ENCODE measurements around the gene HPSE2.
"Not testable (repeated sequence)": the region's sequence is repeated elsewhere in the genome, so short reads cannot be mapped to it uniquely, and the experiment has no call there.

Gene HPSE2

GRCh38 chr10:99002392-99002791 is 233.3 kb downstream of the HPSE2 start:
- Mint-ChIP-seq H3K36me3 (ENCODE audit: low read depth) (no peaks in the 10 kb centered on the region), H3K27ac (no peak overlapping the region), H3K27me3 (ENCODE audit: low read depth) (no peaks in the 10 kb centered on the region), H3K4me3 (no peak overlapping the region), H3K4me1 (ENCODE audit: low read depth) (no peaks in the 10 kb centered on the region), H3K9me3 (peaks cover 21% of the 10 kb centered on the region)

GRCh38 chr10:98997596-98997995 is 238.1 kb downstream of the HPSE2 start:
- no peaks in the 10 kb centered on the region for H3K4me1 Mint-ChIP-seq (ENCODE audit: low read depth)
- no peaks in the 10 kb centered on the region for H3K9me3 Mint-ChIP-seq
- no peaks in the 10 kb centered on the region for H3K27me3 Mint-ChIP-seq (ENCODE audit: low read depth)
- no peak overlapping the region for H3K27ac Mint-ChIP-seq
- H3K36me3 Mint-ChIP-seq (ENCODE audit: low read depth): no peaks in the 10 kb centered on the region
- H3K4me3 Mint-ChIP-seq: no peak overlapping the region

- no peaks in the 10 kb centered on the region for H3K4me1 Mint-ChIP-seq (ENCODE audit: low read depth)
- H3K9me3 Mint-ChIP-seq: no peaks in the 10 kb centered on the region
- H3K36me3 Mint-ChIP-seq (ENCODE audit: low read depth): no peaks in the 10 kb centered on the region
- H3K27ac Mint-ChIP-seq: no peak overlapping the region
- H3K4me3 Mint-ChIP-seq: no peak overlapping the region
- no peaks in the 10 kb centered on the region for H3K27me3 Mint-ChIP-seq (ENCODE audit: low read depth)
These were observed 241.6 kb downstream of the HPSE2 start for GRCh38 chr10:98994030-98994429.

- not testable (repeated sequence) for H3K27ac Mint-ChIP-seq; H3K9me3 Mint-ChIP-seq; H3K4me3 Mint-ChIP-seq; H3K27me3 Mint-ChIP-seq (ENCODE audit: low read depth); H3K36me3 Mint-ChIP-seq (ENCODE audit: low read depth); H3K4me1 Mint-ChIP-seq (ENCODE audit: low read depth)
These were observed 251.9 kb downstream of the HPSE2 start for GRCh38 chr10:98983751-98984150.

GRCh38 chr10:98980353-98980752 is 255.3 kb downstream of the HPSE2 start:
- H3K4me1 Mint-ChIP-seq (ENCODE audit: low read depth): no peaks in the 10 kb centered on the region
- no peaks in the 10 kb centered on the region for H3K9me3 Mint-ChIP-seq
- no peaks in the 10 kb centered on the region for H3K27me3 Mint-ChIP-seq (ENCODE audit: low read depth)
- H3K36me3 Mint-ChIP-seq (ENCODE audit: low read depth): no peaks in the 10 kb centered on the region
- no peak overlapping the region for H3K27ac Mint-ChIP-seq
- H3K4me3 Mint-ChIP-seq: no peak overlapping the region

- Mint-ChIP-seq H3K27me3 (ENCODE audit: low read depth) (no peaks in the 10 kb centered on the region), H3K36me3 (ENCODE audit: low read depth) (no peaks in the 10 kb centered on the region), H3K4me1 (ENCODE audit: low read depth) (no peaks in the 10 kb centered on the region), H3K4me3 (no peak overlapping the region), H3K9me3 (no peaks in the 10 kb centered on the region), H3K27ac (no peak overlapping the region)
These were observed 264.2 kb downstream of the HPSE2 start for GRCh38 chr10:98971464-98971863.

GRCh38 chr10:98967601-98968000 is 268.1 kb downstream of the HPSE2 start:
- H3K27me3 Mint-ChIP-seq (ENCODE audit: low read depth): no peaks in the 10 kb centered on the region
- no peaks in the 10 kb centered on the region for H3K4me1 Mint-ChIP-seq (ENCODE audit: low read depth)
- H3K4me3 Mint-ChIP-seq: no peak overlapping the region
- no peaks in the 10 kb centered on the region for H3K36me3 Mint-ChIP-seq (ENCODE audit: low read depth)
- H3K27ac Mint-ChIP-seq: no peak overlapping the region
- no peaks in the 10 kb centered on the region for H3K9me3 Mint-ChIP-seq

- Mint-ChIP-seq H3K27me3 (ENCODE audit: low read depth) (no peaks in the 10 kb centered on the region), H3K9me3 (no peaks in the 10 kb centered on the region), H3K4me3 (no peak overlapping the region), H3K4me1 (ENCODE audit: low read depth) (no peaks in the 10 kb centered on the region), H3K36me3 (ENCODE audit: low read depth) (no peaks in the 10 kb centered on the region), H3K27ac (no peak overlapping the region)
These were observed 272.0 kb downstream of the HPSE2 start for GRCh38 chr10:98963608-98964007.

- no peaks in the 10 kb centered on the region for H3K27me3 Mint-ChIP-seq (ENCODE audit: low read depth)
- H3K36me3 Mint-ChIP-seq (ENCODE audit: low read depth): no peaks in the 10 kb centered on the region
- H3K27ac Mint-ChIP-seq: no peak overlapping the region
- H3K4me1 Mint-ChIP-seq (ENCODE audit: low read depth): no peaks in the 10 kb centered on the region
- H3K4me3 Mint-ChIP-seq: no peak overlapping the region
- no peaks in the 10 kb centered on the region for H3K9me3 Mint-ChIP-seq
These were observed 276.3 kb downstream of the HPSE2 start for GRCh38 chr10:98959379-98959778.

GRCh38 chr10:98957801-98958200 is 277.9 kb downstream of the HPSE2 start:
- no peaks in the 10 kb centered on the region for H3K36me3 Mint-ChIP-seq (ENCODE audit: low read depth)
- no peak overlapping the region for H3K27ac Mint-ChIP-seq
- H3K27me3 Mint-ChIP-seq (ENCODE audit: low read depth): no peaks in the 10 kb centered on the region
- H3K9me3 Mint-ChIP-seq: no peaks in the 10 kb centered on the region
- no peaks in the 10 kb centered on the region for H3K4me1 Mint-ChIP-seq (ENCODE audit: low read depth)
- H3K4me3 Mint-ChIP-seq: no peak overlapping the region

GRCh38 chr10:98956576-98957260 is 278.9 kb downstream of the HPSE2 start:
- Mint-ChIP-seq H3K27me3 (ENCODE audit: low read depth) (no peaks in the 10 kb centered on the region), H3K36me3 (ENCODE audit: low read depth) (no peaks in the 10 kb centered on the region), H3K27ac (no peak overlapping the region), H3K4me1 (ENCODE audit: low read depth) (no peaks in the 10 kb centered on the region), H3K9me3 (no peaks in the 10 kb centered on the region), H3K4me3 (no peak overlapping the region)

GRCh38 chr10:98953251-98953650 is 282.4 kb downstream of the HPSE2 start:
- Mint-ChIP-seq H3K4me1 (ENCODE audit: low read depth) (no peaks in the 10 kb centered on the region), H3K4me3 (no peak overlapping the region), H3K27ac (no peak overlapping the region), H3K9me3 (no peaks in the 10 kb centered on the region), H3K36me3 (ENCODE audit: low read depth) (no peaks in the 10 kb centered on the region), H3K27me3 (ENCODE audit: low read depth) (no peaks in the 10 kb centered on the region)

GRCh38 chr10:98951269-98952000 is 284.2 kb downstream of the HPSE2 start:
- H3K4me1 Mint-ChIP-seq (ENCODE audit: low read depth): no peaks in the 10 kb centered on the region
- no peaks in the 10 kb centered on the region for H3K9me3 Mint-ChIP-seq
- H3K36me3 Mint-ChIP-seq (ENCODE audit: low read depth): no peaks in the 10 kb centered on the region
- no peak overlapping the region for H3K4me3 Mint-ChIP-seq
- H3K27me3 Mint-ChIP-seq (ENCODE audit: low read depth): no peaks in the 10 kb centered on the region
- no peak overlapping the region for H3K27ac Mint-ChIP-seq

- H3K9me3 Mint-ChIP-seq: no peaks in the 10 kb centered on the region
- H3K36me3 Mint-ChIP-seq (ENCODE audit: low read depth): no peaks in the 10 kb centered on the region
- no peaks in the 10 kb centered on the region for H3K27me3 Mint-ChIP-seq (ENCODE audit: low read depth)
- no peak overlapping the region for H3K27ac Mint-ChIP-seq
- no peaks in the 10 kb centered on the region for H3K4me1 Mint-ChIP-seq (ENCODE audit: low read depth)
- no peak overlapping the region for H3K4me3 Mint-ChIP-seq
These were observed 285.5 kb downstream of the HPSE2 start for GRCh38 chr10:98950106-98950505.

GRCh38 chr10:98949306-98949705 is 286.3 kb downstream of the HPSE2 start:
- no peaks in the 10 kb centered on the region for H3K4me1 Mint-ChIP-seq (ENCODE audit: low read depth)
- no peaks in the 10 kb centered on the region for H3K36me3 Mint-ChIP-seq (ENCODE audit: low read depth)
- no peaks in the 10 kb centered on the region for H3K9me3 Mint-ChIP-seq
- no peak overlapping the region for H3K4me3 Mint-ChIP-seq
- H3K27me3 Mint-ChIP-seq (ENCODE audit: low read depth): no peaks in the 10 kb centered on the region
- no peak overlapping the region for H3K27ac Mint-ChIP-seq

Data from T-helper 1 cell treated with Interleukin-12 subunit alpha and Interleukin-12 subunit beta and Interleukin-4 antibody, amounts not matched to agents 30 μg/mL and 1 μg/mL, for 36 hours (primary cell).